SU-DHL-6 (cell line): ENCODE results near the gene SLC44A4.

Source experiments
- H2AFZ ChIP-seq: fragments of 200-600 bp; sonication (generic); 2 replicates; pipeline ENCODE4 v1.6.1; 2014; ENCODE audit warnings: low read depth, mild to moderate bottlenecking, moderate library complexity, mixed read lengths, antibody characterized with exemption, low read length; ENCODE audit not compliant: severe bottlenecking
- H3F3A ChIP-seq: fragments of 200-600 bp; shearing (Covaris generic); 2 replicates; pipeline ENCODE4 v1.6.0; 2016; ENCODE audit warnings: antibody characterized with exemption, mild to moderate bottlenecking; ENCODE audit not compliant: insufficient read depth
- H3K27ac ChIP-seq: fragments of 200-600 bp; sonication (generic); 2 replicates; pipeline ENCODE4 v1.5.1; 2016; ENCODE audit warnings: low read depth, mild to moderate bottlenecking, low read length, moderate library complexity, mixed read lengths
- H3K27me3 ChIP-seq: fragments of 200-600 bp; sonication (generic), shearing (Covaris generic); 2 replicates; pipeline ENCODE4 v1.6.0; 2014; ENCODE audit warnings: mild to moderate bottlenecking, low read length
- H3K36me3 ChIP-seq: fragments of 200-600 bp; sonication (generic); 2 replicates; pipeline ENCODE4 v1.6.1; 2014; ENCODE audit warnings: mild to moderate bottlenecking, low read length, mixed read lengths
- H3K4me2 ChIP-seq: fragments of 300-600, 200-600 bp; shearing (Covaris generic), sonication (generic); 2 replicates; pipeline ENCODE4 v1.6.0; 2014; ENCODE audit warnings: low read length, low read depth, mild to moderate bottlenecking; ENCODE audit not compliant: poor library complexity, severe bottlenecking
- H3K4me3 ChIP-seq: fragments of 200-600 bp; sonication (generic); 2 replicates; pipeline ENCODE4 v1.5.1; 2014; ENCODE audit warnings: antibody characterized with exemption, low read length, mild to moderate bottlenecking, mixed read lengths; ENCODE audit not compliant: insufficient read depth, poor library complexity, severe bottlenecking
- H3K79me2 ChIP-seq: fragments of 200-600 bp; sonication (generic); 2 replicates; pipeline ENCODE4 v1.6.1; 2014; ENCODE audit warnings: mild to moderate bottlenecking, low read length, moderate library complexity; ENCODE audit not compliant: insufficient read depth
- H3K9ac ChIP-seq: fragments of 200-600 bp; sonication (generic); 2 replicates; pipeline ENCODE4 v1.7.0; 2014; ENCODE audit warnings: mild to moderate bottlenecking, low read length
- H3K9me2 ChIP-seq: fragments of 200-600 bp; sonication (generic); replicated peaks from 2 replicates; pipeline ENCODE4 v1.6.1; 2014; ENCODE audit warnings: low read length; ENCODE audit not compliant: insufficient read depth
- H3K9me3 ChIP-seq: fragments of 200-600 bp; sonication (generic); 2 replicates; pipeline ENCODE4 v1.6.1; 2014; ENCODE audit warnings: low read length, mixed read lengths; ENCODE audit not compliant: insufficient read depth
- H4K20me1 ChIP-seq: fragments of 200-600 bp; sonication (generic); 2 replicates; pipeline ENCODE4 v1.6.1; 2014; ENCODE audit warnings: low read depth, mild to moderate bottlenecking, antibody characterized with exemption, low read length, moderate library complexity, mixed read lengths
- EZH2phosphoT487 ChIP-seq: fragments of 200-600 bp; sonication (generic), shearing (Covaris generic); conservative IDR thresholded peaks from 2 replicates; pipeline ENCODE4 v1.6.1; 2018; ENCODE audit warnings: mild to moderate bottlenecking, antibody characterized with exemption, low read length, moderate library complexity, mixed read lengths
- TF ChIP-seq, protein P1 (sequence below): fragments of 200-600 bp; sonication (generic); IDR thresholded peaks from one replicate; pipeline ENCODE4 v1.5.1; 2017; ENCODE audit warnings: antibody characterized with exemption, mild to moderate bottlenecking, low read length, moderate library complexity; ENCODE audit not compliant: insufficient read depth, poor library complexity, severe bottlenecking

Gene SLC44A4

DNA sequence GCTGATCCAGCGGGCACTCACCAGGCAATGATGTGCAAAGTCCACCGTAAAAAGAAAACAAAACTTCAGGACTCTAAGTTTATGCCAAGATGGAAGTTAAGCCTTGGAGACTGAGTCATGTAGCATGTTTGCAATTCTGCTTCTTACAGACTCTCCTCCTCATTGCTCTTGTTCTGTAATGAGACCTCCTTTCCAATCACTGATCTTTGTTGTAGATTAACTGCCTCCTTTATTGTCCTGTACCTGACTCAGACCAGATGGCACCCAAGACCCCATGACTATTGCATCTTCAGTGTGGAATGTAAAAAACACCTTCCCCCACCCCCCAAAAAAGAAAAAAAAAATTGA, 27.3 kb downstream of the SLC44A4 start:
- Histone ChIP-seq H3K36me3 (no peaks in the 10 kb centered on the region), H3K9me3 (peaks cover 3% of the 10 kb centered on the region; the same call in 1 of the 2 replicates), H3K9me2 (no peaks in the 10 kb centered on the region), H3K9ac (no peak overlapping the region), H3K79me2 (no peaks in the 10 kb centered on the region), H3K4me3 (no peak overlapping the region), H3K27me3 (no peaks in the 10 kb centered on the region), H2AFZ (no peak overlapping the region), H3K4me2 (no peak overlapping the region), H3K27ac (no peak overlapping the region), H3F3A (peaks cover 6% of the 10 kb centered on the region; the same call in 1 of the 2 replicates), H4K20me1 (no peaks in the 10 kb centered on the region)
- TF ChIP-seq, protein P1, sequence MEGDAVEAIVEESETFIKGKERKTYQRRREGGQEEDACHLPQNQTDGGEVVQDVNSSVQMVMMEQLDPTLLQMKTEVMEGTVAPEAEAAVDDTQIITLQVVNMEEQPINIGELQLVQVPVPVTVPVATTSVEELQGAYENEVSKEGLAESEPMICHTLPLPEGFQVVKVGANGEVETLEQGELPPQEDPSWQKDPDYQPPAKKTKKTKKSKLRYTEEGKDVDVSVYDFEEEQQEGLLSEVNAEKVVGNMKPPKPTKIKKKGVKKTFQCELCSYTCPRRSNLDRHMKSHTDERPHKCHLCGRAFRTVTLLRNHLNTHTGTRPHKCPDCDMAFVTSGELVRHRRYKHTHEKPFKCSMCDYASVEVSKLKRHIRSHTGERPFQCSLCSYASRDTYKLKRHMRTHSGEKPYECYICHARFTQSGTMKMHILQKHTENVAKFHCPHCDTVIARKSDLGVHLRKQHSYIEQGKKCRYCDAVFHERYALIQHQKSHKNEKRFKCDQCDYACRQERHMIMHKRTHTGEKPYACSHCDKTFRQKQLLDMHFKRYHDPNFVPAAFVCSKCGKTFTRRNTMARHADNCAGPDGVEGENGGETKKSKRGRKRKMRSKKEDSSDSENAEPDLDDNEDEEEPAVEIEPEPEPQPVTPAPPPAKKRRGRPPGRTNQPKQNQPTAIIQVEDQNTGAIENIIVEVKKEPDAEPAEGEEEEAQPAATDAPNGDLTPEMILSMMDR, result no peak
- no peak for TF ChIP-seq EZH2phosphoT487

DNA sequence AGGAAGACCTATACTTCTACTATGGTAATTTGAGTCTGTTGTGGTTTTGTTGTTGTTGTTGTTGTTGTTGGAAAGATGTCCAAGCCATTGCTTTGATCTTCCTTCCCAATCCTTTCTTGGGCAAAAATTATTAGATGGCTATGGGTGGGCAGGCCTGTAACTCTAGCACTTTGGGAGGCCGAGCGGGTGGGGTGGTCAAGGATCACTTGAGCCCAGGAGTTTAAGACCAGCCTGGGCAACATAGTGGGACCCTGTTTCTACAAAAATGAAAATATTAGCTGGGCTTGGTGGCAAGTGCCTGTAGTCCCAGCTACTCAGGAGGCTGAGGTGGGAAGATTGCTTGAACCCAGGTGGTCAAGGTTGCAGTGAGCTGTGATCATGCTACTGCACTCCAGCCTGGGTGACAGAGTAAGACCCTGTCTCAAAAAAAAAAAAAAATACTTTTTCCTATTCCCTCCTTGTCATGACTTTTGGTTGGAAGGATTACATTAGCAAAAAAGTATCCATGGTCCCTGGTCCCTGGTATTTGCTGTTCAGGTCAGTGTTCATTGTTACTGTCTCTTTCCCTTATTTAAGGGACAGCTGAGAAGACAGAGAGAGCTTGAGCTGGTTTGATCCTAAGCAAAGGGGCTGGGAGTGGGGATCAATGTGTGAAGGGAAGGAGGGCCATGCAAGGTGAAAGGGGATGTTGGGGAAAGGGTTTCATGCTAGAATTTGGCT, 27.9 kb downstream of the SLC44A4 start:
- Histone ChIP-seq H3F3A (peaks cover 10% of the 10 kb centered on the region; the same call in 1 of the 2 replicates), H3K9ac (no peak overlapping the region), H3K9me2 (no peaks in the 10 kb centered on the region), H4K20me1 (no peaks in the 10 kb centered on the region), H3K4me2 (no peak overlapping the region), H3K27ac (no peak overlapping the region), H2AFZ (no peak overlapping the region), H3K27me3 (no peaks in the 10 kb centered on the region), H3K36me3 (no peaks in the 10 kb centered on the region), H3K9me3 (peaks cover 3% of the 10 kb centered on the region; the same call in 1 of the 2 replicates), H3K79me2 (no peaks in the 10 kb centered on the region), H3K4me3 (no peak overlapping the region)
- TF ChIP-seq, protein P1, result no peak
- TF ChIP-seq EZH2phosphoT487, result no peak

DNA sequence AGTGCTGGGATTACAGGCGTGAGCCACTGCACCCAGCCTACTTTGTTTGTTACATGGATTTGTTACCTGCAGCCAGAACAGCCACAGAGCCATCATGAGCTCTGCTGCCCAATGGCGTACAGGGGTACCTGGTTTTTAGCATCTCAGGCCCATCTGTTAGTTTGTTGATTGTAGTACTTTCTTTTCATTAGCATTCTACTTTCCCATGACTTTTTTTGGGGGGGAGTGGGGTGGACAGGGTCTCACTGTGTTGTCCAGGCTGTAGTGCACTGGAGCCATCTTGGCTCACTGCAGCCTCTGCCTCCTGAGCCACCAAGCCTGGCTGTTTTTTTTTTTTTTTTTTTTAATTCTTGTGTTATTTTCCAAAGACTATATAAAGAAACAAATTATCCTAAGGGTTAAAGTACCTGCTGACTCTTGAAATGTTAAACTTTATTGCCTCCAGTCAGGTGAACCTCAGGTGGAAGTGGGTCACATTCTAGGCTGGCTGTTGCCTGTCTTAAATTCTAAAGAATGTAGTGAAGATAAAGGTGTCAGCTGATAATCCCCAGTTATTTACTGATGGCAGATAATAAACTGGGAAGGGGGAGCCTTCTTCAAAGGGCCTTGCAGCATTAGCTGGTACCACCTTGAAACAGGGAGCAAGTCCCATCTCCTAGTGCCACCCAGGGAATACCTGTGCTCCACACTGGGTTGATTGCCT, 31.4 kb downstream of the SLC44A4 start:
- no peak for TF ChIP-seq EZH2phosphoT487
- TF ChIP-seq, protein P1, result no peak
- Histone ChIP-seq H3K9ac (no peak overlapping the region), H3F3A (peaks cover 26% of the 10 kb centered on the region), H3K4me3 (no peak overlapping the region), H3K9me2 (no peaks in the 10 kb centered on the region), H4K20me1 (no peaks in the 10 kb centered on the region), H3K79me2 (no peaks in the 10 kb centered on the region), H3K27me3 (no peaks in the 10 kb centered on the region), H3K36me3 (no peaks in the 10 kb centered on the region), H3K27ac (no peak overlapping the region), H2AFZ (no peak overlapping the region), H3K4me2 (no peak overlapping the region), H3K9me3 (no peaks in the 10 kb centered on the region)
